Muscle layer of colon (tissue), 2 donors: ENCODE measurements around the gene HOMER2.
"Not testable (repeated sequence)": the region's sequence is repeated elsewhere in the genome, so short reads cannot be mapped to it uniquely, and the experiment has no call there.

ENCODE experiments used
- H3K27ac ChIP-seq: one replicate; pipeline ENCODE4 v1.7.0; 2013; ENCODE audit warnings: low read depth, mild to moderate bottlenecking, low read length, moderate library complexity
- H3K27me3 ChIP-seq, 2 donors: one replicate each; pipeline ENCODE4 v1.7.0; 2013; ENCODE audit warnings: low read length in 2 of 2, mild to moderate bottlenecking in 2 of 2; ENCODE audit not compliant: insufficient read depth in 2 of 2, control insufficient read depth in 1 of 2
- H3K36me3 ChIP-seq: one replicate; pipeline ENCODE4 v1.7.0; 2013; ENCODE audit warnings: mild to moderate bottlenecking, low read length; ENCODE audit not compliant: insufficient read depth
- H3K4me1 ChIP-seq: one replicate; pipeline ENCODE4 v1.7.0; 2013; ENCODE audit warnings: mild to moderate bottlenecking, low read length; ENCODE audit not compliant: insufficient read depth
- H3K4me3 ChIP-seq, 2 donors: one replicate each; pipeline ENCODE4 v1.7.0; 2013; ENCODE audit warnings: low read length in 2 of 2, low read depth in 1 of 2, mild to moderate bottlenecking in 1 of 2, moderate library complexity in 1 of 2
- H3K9ac ChIP-seq: one replicate; pipeline ENCODE4 v1.7.0; 2013; ENCODE audit warnings: low read length
- H3K9me3 ChIP-seq: one replicate; pipeline ENCODE4 v1.7.0; 2013; ENCODE audit warnings: mild to moderate bottlenecking, low read length
- donor health status: abdominal sarcoma.
- donor health status: Adenocarcinoma of cecum.

Gene HOMER2

DNA sequence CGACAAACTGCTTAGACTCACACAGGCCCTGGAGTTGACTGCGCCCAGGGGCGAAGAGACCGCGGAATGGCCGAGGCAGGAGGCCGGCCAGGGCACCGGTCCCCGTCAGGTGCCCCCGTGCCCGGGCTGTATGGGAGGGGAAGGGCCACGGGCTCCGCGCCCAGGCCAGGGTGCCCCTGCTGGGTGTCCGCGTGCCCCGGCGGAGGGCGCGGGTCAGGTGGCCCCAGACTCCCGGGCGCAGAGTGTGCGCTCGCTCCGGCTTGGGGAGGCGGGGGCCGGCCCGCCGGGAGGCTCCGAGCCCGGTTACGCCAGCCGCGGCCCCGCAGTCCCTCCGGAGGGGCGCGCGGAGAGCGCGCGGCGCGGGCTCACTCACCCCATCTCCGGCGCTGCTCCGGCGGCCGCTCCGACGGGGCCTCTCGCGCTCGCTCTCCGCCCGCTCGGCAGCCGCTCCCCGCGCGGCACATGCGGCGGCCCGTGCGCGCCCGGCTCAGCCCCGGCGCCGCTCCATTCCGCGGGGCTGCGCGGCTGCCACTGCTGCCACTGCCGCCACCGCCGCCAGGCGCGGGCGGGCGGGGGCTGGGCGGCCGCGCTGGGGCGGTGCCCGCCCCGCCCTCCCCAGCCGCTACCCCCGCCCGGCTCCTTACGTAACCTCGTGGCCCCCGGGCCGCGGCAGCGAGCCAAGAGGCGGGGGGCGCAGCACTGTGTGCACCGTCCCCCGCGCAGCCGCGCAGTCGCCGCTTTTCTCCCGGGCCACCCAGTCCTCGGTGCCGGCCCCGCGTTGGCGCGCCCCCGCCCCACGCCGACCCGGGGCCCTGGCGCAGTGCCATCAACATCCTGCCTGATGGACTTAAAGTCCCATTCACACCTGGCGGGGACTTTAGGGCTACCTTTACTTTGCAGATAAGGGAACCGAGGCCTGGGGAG, at the start of gene HOMER2:
Gene HOMER2 (minus strand): TSS at position 563 of the 924 bp plus-strand sequence. CDS start 185 bp downstream, at position 378.
- Histone ChIP-seq H3K9ac (no peak within 1 kb of the TSS), H3K27ac (peak within 1 kb of the TSS; percentile 14), H3K9me3 (no peaks in the 10 kb centered on the region), H3K36me3 (no peaks in the 10 kb centered on the region), H3K4me1 (peaks cover 8% of the 10 kb centered on the region), H3K4me3 (peak within 1 kb of the TSS; percentile 53 to 64), H3K27me3 (no peaks in the 10 kb centered on the region)

DNA sequence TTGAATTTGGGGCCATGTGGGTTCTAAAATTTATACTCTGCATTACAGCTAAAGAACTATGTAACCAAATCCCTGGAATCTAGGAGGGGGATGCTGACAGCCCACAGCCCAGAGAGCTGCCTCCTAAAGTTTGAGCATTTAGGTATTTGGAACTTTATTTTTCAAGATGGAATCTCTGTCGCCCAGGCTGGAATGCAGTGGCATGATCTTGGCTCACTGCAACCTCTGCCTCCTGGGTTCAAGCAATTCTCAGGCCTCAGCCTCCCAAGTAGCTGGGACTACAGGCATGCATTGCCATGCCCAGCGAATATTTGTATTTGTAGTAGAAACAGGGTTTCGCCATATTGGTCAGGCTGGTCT, 48.1 kb upstream of the HOMER2 start:
- not testable (repeated sequence) for H3K27me3 ChIP-seq, H3K27ac ChIP-seq, H3K4me1 ChIP-seq, H3K4me3 ChIP-seq, H3K9ac ChIP-seq, H3K9me3 ChIP-seq, H3K36me3 ChIP-seq

DNA sequence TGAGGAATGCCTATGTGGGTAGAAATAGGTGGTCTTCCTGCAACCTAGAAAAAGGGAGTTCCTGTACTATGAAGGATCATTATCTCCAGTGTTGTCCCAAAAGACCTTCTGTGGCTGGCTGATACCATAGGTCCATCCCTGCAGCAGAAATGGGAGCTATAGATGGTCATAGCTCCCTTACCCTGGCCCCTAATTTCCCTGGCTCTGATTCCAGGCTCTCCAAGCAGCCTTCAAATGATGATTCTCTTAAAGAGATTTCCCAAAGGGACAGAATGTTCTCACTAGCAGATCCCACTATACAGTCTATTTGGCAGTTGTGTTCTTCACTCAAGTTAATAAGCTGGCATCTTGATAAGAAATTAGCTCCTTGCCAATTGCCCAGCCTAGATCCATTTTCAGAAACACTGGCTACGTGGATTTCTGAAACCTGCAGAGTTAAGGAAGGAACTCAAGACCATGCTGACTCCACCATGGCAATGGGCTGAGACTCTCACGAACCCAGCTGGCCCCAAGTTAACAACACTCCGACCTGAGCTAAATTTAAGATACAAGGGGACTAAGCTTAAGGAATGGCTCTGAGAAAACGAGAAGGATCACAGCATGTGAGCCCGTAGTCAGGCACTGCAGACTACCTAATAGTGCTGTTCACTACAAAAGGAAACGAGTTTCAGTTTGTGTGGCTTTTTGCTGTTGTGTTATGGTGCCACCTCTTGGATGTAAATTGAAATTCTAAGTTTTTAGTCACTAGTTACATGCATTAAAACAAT, 47.6 kb upstream of the HOMER2 start:
- Histone ChIP-seq H3K36me3 (no peaks in the 10 kb centered on the region), H3K9ac (peak overlapping the region; percentile 11), H3K27ac (peak overlapping the region; percentile 10), H3K9me3 (no peaks in the 10 kb centered on the region), H3K27me3 (no peaks in the 10 kb centered on the region), H3K4me3 (peak overlapping the region; percentile 9 to 39), H3K4me1 (peaks cover 7% of the 10 kb centered on the region)

DNA sequence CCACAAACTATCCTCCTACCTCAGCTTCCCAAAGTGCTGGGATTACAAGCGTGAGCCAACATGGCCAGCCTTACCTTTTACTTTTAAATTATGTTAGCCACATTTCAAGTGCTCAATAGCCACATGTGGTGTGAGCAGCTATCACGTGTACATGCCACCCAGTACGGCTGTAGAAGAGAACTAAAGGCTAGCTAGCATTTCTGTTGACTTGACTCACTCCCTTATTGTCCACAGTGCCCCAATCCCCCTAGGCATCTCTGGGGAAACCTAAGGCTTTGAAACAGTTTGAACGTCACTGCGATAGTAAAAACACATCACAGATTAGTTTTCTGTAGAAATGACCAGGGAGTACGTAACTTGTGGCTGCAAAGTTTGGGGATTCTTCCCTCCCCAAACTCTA, 46.9 kb upstream of the HOMER2 start:
- Histone ChIP-seq H3K27me3 (no peaks in the 10 kb centered on the region), H3K36me3 (no peaks in the 10 kb centered on the region), H3K4me3 (no peak overlapping the region), H3K4me1 (peaks cover 7% of the 10 kb centered on the region), H3K9ac (no peak overlapping the region), H3K9me3 (no peaks in the 10 kb centered on the region), H3K27ac (no peak overlapping the region)

DNA sequence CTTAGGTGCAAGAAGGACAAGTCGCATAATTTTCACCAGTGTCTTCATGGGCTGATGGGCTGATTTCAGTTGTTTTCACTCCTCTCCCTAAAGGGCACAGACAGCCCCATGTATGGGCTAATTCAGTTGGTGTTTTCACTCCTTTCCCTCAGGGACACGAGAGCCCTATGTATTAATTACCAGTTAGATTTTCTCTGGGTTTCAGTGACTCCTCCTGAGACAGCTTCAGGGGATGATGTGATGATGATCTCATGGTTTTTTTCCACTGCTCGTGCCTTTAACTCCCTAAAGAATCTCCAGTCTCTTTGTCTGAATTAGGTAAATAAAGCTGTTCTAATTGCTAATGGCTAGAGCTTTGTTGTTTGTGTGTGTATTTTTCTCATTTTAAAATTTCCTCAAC, 43.4 kb upstream of the HOMER2 start:
- H3K9ac ChIP-seq = no peak overlapping the region
- no peaks in the 10 kb centered on the region for H3K27me3 ChIP-seq
- peaks cover 7% of the 10 kb centered on the region for H3K4me1 ChIP-seq
- no peaks in the 10 kb centered on the region for H3K9me3 ChIP-seq
- H3K4me3 ChIP-seq = no peak overlapping the region
- H3K36me3 ChIP-seq = peaks cover 4% of the 10 kb centered on the region
- no peak overlapping the region for H3K27ac ChIP-seq

DNA sequence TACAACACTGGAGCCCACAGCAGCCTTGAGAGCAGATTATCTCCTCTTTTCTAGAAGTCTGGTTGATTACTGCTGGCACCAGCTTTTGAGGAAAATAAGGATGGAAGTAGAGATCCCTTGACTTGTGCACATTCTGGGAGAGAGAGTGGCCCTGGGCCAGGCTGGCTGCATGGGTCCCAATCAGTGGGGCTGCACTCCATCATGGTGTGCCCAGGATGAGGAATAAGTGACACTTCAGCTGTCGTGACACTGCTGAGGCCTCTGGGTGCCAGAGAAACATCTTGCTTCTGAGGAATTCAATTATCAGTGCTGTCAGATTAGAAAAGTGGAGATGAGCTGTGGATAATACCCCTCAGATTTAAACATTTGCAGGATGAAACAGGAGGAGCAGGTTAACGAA, 42.6 kb upstream of the HOMER2 start:
- Histone ChIP-seq H3K36me3 (peaks cover 4% of the 10 kb centered on the region), H3K27ac (no peak overlapping the region), H3K4me3 (no peak overlapping the region), H3K4me1 (peaks cover 4% of the 10 kb centered on the region), H3K9me3 (no peaks in the 10 kb centered on the region), H3K27me3 (no peaks in the 10 kb centered on the region), H3K9ac (no peak overlapping the region)

DNA sequence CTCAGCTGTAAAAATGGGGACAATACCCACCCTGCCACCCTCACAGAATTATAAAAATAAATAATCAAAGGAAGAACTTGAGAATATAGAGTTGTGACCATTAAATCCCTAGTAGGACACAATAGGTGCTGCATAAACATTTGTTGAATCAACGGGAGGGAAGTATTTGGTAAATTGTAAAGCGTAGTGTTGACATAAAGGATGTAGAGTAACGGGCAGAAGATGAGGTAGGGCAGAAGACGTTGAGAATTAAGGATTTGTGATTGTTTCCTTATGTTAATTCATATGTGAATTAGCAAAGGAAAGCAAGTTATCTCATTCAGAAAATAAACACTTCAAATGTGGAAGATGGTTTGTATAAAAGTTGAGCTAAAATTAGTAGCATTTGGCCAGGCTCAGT, 40.6 kb upstream of the HOMER2 start:
- no peak overlapping the region for H3K27ac ChIP-seq
- peaks cover 14% of the 10 kb centered on the region for H3K36me3 ChIP-seq
- no peaks in the 10 kb centered on the region for H3K4me1 ChIP-seq
- H3K4me3 ChIP-seq = no peak overlapping the region
- no peak overlapping the region for H3K9ac ChIP-seq
- H3K27me3 ChIP-seq = no peaks in the 10 kb centered on the region
- no peaks in the 10 kb centered on the region for H3K9me3 ChIP-seq

DNA sequence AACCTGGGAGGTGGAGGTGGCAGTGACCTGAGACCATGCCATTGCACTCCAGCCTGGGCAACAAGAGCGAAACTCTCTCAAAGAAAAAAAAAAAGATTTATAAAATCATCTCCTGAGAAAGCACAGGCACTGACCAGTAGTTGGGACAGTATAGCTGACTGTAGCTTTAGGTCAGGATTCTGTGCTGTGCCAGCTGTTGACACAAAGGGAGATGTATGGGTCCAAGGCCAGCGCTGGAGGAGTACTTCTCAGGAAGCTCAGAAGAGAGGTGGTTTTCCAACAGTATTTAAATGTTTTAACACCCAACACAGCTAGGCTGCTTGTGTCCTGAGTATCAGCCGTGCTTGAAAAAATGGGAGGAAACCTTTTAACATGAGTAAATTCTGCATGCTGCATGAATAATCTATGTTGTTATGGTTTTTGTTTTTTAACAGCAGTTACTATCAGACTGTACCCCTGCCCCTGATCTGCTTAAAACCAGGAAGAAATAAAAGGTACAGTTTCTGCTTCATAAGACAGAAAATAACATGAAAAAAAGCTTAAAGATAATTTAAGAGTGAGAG, 40.0 kb upstream of the HOMER2 start:
- H3K27me3 ChIP-seq = no peaks in the 10 kb centered on the region
- H3K27ac ChIP-seq = no peak overlapping the region
- no peak overlapping the region for H3K4me3 ChIP-seq
- no peaks in the 10 kb centered on the region for H3K9me3 ChIP-seq
- no peak overlapping the region for H3K9ac ChIP-seq
- H3K36me3 ChIP-seq = peaks cover 14% of the 10 kb centered on the region
- H3K4me1 ChIP-seq = no peaks in the 10 kb centered on the region

DNA sequence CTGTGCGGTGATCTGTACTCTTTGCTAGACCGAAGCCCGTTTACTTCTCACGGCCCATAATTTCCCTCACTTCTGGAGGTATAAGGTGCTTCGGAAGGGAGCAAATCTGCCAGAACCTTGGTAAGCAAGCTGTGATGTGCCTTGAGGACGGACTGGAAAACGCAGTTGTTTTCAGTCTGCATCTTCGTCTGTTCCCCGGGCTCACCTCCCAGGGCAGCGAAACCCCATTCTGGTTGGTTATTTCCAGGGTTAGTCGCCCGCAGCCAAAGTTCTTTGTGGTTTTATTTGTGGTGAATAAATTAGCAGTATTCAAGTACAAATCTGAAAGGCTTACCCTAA, 33.9 kb upstream of the HOMER2 start:
- peak overlapping the region; percentile 67 for H3K27ac ChIP-seq

DNA sequence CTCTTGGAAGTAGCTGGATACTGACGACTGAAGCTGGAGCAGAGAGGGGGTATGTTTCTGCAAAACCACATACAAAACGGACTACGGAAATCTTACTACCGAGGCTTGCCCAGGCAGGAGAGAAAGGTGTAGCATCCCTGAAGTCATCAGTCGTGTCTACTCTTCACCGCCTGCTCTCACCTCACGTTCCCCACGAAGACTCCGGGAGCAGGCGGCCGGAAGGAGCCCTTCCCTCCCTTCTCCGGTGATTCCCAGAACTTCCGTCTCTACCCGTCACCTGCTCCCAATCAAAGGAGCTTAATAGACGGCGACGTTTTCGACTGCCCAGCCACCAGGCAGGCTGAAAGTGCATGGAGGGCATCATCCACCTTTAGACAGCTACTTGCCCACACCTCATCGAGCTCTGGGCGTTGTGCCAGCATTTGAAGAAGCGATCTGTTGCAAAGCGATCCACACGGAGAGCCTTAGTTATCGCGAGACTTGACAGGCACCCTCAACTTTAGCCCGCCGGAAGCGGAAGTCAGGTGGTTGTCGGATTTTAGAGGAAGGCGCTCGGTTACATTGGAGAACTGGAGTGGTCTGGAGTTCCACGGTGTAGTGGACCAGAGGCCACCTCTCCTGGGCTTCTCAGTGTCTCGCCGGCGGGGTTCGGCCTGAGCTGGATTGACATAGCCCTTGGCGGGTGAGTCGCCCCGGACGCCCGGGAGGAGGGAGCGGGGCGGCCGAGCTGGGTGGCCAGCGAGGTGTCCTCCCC, 33.3 kb upstream of the HOMER2 start, which contains the start of gene RAMAC:
Gene RAMAC (plus strand): TSS at position 523 of the 754 bp plus-strand sequence. CDS start 2,809 bp downstream, outside the sequence.
- peaks cover 15% of the 10 kb centered on the region for H3K4me1 ChIP-seq
- peak within 1 kb of the TSS; percentile 67 for H3K27ac ChIP-seq
- H3K9ac ChIP-seq = peak within 1 kb of the TSS; percentile 90
- peak within 1 kb of the TSS; percentile 59 to 89 for H3K4me3 ChIP-seq
- H3K27me3 ChIP-seq = no peaks in the 10 kb centered on the region
- H3K9me3 ChIP-seq = no peaks in the 10 kb centered on the region
- H3K36me3 ChIP-seq = peaks cover 10% of the 10 kb centered on the region

More for the DNA sequence above, 33.9 kb upstream of the HOMER2 start:
- Histone ChIP-seq H3K4me3 (peak overlapping the region; percentile 59 to 89), H3K9ac (peak overlapping the region; percentile 90), H3K9me3 (no peaks in the 10 kb centered on the region), H3K27me3 (no peaks in the 10 kb centered on the region), H3K4me1 (peaks cover 15% of the 10 kb centered on the region), H3K36me3 (peaks cover 11% of the 10 kb centered on the region)

DNA sequence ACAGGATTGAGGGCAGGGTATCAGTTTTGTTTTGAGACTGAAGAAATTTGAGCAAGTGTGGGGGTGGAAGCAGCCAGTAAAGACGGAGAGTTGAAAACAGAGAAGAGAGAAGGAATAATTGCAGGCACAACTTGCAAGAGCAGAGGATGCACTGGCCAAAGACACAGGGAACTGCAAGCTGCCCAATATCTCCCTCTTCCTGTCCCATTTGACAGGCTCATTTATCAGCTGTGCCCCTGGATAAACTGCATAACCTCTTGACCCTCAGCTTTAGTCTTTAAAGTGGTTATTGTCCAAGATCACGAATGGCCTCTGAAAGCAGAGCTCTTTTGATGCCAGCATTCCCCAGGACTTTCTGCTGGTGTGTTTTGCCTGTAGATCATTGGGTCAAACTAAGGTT, 28.5 kb upstream of the HOMER2 start:
- peaks cover 6% of the 10 kb centered on the region for H3K4me1 ChIP-seq
- no peaks in the 10 kb centered on the region for H3K9me3 ChIP-seq
- H3K4me3 ChIP-seq = no peak overlapping the region
- no peaks in the 10 kb centered on the region for H3K36me3 ChIP-seq
- H3K27me3 ChIP-seq = no peaks in the 10 kb centered on the region
- no peak overlapping the region for H3K9ac ChIP-seq
- H3K27ac ChIP-seq = no peak overlapping the region
